ENCODE measurements around the gene PNPLA2. TPM values are rescaled to one million over a fixed set of nuclear protein-coding genes. Genes with fewer than 3 reads are reported as not detected.

PNPLA2 gene
- total RNA-seq, 3 donors from 2014 or later (not counting 1 experiment from before 2014, with no cell fraction given), result 184 to 218 (median 201) TPM

- Mint-ChIP-seq H3K4me3 (no peak overlapping the region), H3K4me1 (peaks cover 0 to 31% of the 10 kb centered on the region in 2 donors), H3K9me3 (no peaks in the 10 kb centered on the region), H3K36me3 (no peaks in the 10 kb centered on the region), H3K27ac (no peak overlapping the region), H3K27me3 (ENCODE audit: low read depth in 2 of 2) (peaks cover 0 to 11% of the 10 kb centered on the region in 2 donors)
- peaks cover 6% of the 10 kb centered on the region for H3K27me3 ChIP-seq (ENCODE audit: control insufficient read depth, insufficient read depth, low read length)
- no peak overlapping the region for H3K4me3 ChIP-seq (ENCODE audit: low read length)
- TF ChIP-seq, protein P1, sequence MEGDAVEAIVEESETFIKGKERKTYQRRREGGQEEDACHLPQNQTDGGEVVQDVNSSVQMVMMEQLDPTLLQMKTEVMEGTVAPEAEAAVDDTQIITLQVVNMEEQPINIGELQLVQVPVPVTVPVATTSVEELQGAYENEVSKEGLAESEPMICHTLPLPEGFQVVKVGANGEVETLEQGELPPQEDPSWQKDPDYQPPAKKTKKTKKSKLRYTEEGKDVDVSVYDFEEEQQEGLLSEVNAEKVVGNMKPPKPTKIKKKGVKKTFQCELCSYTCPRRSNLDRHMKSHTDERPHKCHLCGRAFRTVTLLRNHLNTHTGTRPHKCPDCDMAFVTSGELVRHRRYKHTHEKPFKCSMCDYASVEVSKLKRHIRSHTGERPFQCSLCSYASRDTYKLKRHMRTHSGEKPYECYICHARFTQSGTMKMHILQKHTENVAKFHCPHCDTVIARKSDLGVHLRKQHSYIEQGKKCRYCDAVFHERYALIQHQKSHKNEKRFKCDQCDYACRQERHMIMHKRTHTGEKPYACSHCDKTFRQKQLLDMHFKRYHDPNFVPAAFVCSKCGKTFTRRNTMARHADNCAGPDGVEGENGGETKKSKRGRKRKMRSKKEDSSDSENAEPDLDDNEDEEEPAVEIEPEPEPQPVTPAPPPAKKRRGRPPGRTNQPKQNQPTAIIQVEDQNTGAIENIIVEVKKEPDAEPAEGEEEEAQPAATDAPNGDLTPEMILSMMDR (IDR thresholded peaks at IDR 0.05), result no peak
- WGBS (ENCODE audit: insufficient coverage), result 98% methylated on average over 53 of the region's 53 CpGs
- DNase-seq (no peak), ATAC-seq (no peak)
- no peaks in the 10 kb centered on the region for H3K9me3 ChIP-seq (ENCODE audit: control insufficient read depth, insufficient read depth, low read length)
- intact Hi-C loops (cut with micrococcal nuclease), result no loop called here
- peaks cover 11% of the 10 kb centered on the region for H3K36me3 ChIP-seq (ENCODE audit: control insufficient read depth, insufficient read depth, low read length)
- H3K27ac ChIP-seq (ENCODE audit: low read length), result no peak overlapping the region
- peaks cover 54% of the 10 kb centered on the region for H3K4me1 ChIP-seq (ENCODE audit: control insufficient read depth, insufficient read depth, low read length)
Measured at GRCh38 chr11:823441-824291, 5.0 kb downstream of the PNPLA2 start.

DNA sequence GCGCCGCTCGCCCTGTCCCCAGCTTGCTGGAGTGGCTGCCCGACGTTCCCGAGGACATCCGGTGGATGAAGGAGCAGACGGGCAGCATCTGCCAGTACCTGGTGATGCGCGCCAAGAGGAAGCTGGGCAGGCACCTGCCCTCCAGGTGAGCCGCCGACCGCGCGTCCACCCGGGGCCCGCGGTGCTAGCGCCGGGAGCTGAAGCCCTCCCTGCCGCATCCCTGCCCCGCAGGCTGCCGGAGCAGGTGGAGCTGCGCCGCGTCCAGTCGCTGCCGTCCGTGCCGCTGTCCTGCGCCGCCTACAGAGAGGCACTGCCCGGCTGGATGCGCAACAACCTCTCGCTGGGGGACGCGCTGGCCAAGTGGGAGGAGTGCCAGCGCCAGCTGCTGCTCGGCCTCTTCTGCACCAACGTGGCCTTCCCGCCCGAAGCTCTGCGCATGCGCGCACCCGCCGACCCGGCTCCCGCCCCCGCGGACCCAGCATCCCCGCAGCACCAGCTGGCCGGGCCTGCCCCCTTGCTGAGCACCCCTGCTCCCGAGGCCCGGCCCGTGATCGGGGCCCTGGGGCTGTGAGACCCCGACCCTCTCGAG lies 5.7 kb downstream of the PNPLA2 start:
- H3K4me1 Mint-ChIP-seq, result peaks cover 0 to 38% of the 10 kb centered on the region in 2 donors
- DNase-seq, result no peak
- peaks cover 56% of the 10 kb centered on the region for H3K4me1 ChIP-seq (ENCODE audit: control insufficient read depth, insufficient read depth, low read length)

GRCh38 chr11:824942-825341 lies 6.2 kb downstream of the PNPLA2 start:
- no peak overlapping the region for H3K27ac ChIP-seq (ENCODE audit: low read length)
- 92% methylated on average over 11 of the region's 11 CpGs for whole genome bisulfite sequencing (ENCODE audit: insufficient coverage)
- Mint-ChIP-seq H3K36me3 (no peaks in the 10 kb centered on the region), H3K4me3 (no peak overlapping the region), H3K9me3 (no peaks in the 10 kb centered on the region), H3K27ac (no peak overlapping the region), H3K4me1 (peaks cover 0 to 41% of the 10 kb centered on the region in 2 donors), H3K27me3 (ENCODE audit: low read depth in 2 of 2) (peaks cover 0 to 22% of the 10 kb centered on the region in 2 donors)
- TF ChIP-seq, protein P1 (IDR thresholded peaks at IDR 0.05), result no peak
- ATAC-seq, result no peak
- H3K36me3 ChIP-seq (ENCODE audit: control insufficient read depth, insufficient read depth, low read length), result peaks cover 11% of the 10 kb centered on the region
- peaks cover 62% of the 10 kb centered on the region for H3K4me1 ChIP-seq (ENCODE audit: control insufficient read depth, insufficient read depth, low read length)
- H3K4me3 ChIP-seq (ENCODE audit: low read length), result no peak overlapping the region
- DNase-seq, result no peak
- intact Hi-C loops (cut with micrococcal nuclease), result no loop called here
- H3K9me3 ChIP-seq (ENCODE audit: control insufficient read depth, insufficient read depth, low read length), result no peaks in the 10 kb centered on the region
- H3K27me3 ChIP-seq (ENCODE audit: control insufficient read depth, insufficient read depth, low read length), result peaks cover 17% of the 10 kb centered on the region

More for the DNA sequence above, 5.7 kb downstream of the PNPLA2 start:
- no peak overlapping the region for H3K4me3 Mint-ChIP-seq
- H3K27me3 Mint-ChIP-seq (ENCODE audit: low read depth in 2 of 2), result peaks cover 0 to 17% of the 10 kb centered on the region in 2 donors
- no peak overlapping the region for H3K27ac Mint-ChIP-seq
- no peaks in the 10 kb centered on the region for H3K36me3 Mint-ChIP-seq
- no peaks in the 10 kb centered on the region for H3K9me3 Mint-ChIP-seq
- intact Hi-C loops (cut with micrococcal nuclease), result no loop called here
- TF ChIP-seq, protein P1 (IDR thresholded peaks at IDR 0.05), result no peak
- no peak for ATAC-seq
- Histone ChIP-seq H3K27ac (ENCODE audit: low read length) (no peak overlapping the region), H3K9me3 (ENCODE audit: control insufficient read depth, insufficient read depth, low read length) (no peaks in the 10 kb centered on the region), H3K36me3 (ENCODE audit: control insufficient read depth, insufficient read depth, low read length) (peaks cover 11% of the 10 kb centered on the region), H3K27me3 (ENCODE audit: control insufficient read depth, insufficient read depth, low read length) (peaks cover 13% of the 10 kb centered on the region), H3K4me3 (ENCODE audit: low read length) (no peak overlapping the region)
- 97% methylated on average over 59 of the region's 59 CpGs for WGBS (ENCODE audit: insufficient coverage)
